ENCODE measurements around the gene BCAP31. TPM values are rescaled to one million over a fixed set of nuclear protein-coding genes. Genes with fewer than 3 reads are reported as not detected.

The BCAP31 gene
- total RNA-seq, 1 donor from 2014 or later: 118 TPM

DNA sequence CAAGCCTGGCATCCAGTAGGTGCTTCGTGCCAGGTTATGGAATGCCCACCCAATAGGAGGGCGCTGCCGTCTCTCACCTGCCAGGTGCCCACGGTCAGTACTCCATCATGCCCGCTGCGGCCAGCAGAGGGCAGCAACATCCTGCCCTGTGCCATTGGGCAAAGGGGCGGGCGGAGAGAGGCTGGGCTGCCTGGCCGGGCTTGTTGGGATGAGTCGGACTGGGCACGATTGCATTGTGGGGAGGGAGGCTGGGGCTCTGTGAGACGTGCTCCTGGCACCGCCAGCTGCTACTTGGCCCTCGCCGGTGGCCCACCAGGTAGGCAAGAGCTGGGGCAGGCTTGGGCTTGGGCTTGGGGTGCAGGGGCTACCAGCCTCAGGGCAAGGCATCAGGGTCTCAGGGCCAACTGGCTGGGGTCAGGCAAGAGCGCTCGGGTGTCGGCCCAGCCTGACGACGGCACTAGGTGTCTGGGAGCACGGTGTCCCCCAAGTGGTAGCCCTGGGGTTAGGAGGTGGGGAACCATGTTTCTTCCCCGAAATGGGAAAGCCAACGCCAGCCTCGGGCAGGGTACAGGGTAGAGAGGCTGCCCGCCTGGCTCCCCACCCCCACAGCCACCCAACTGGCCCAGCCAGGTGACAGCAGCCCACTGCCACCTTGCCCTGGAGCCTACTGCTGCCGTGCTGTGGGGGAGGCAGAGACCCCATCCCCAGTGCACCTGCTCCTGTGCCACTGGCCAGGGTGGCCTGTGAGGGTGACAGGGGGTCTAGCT, 40.0 kb upstream of the BCAP31 start, which contains the start of gene PLXNB3:
Gene PLXNB3, plus strand, starts transcription at position 261 of the 767 bp plus-strand sequence. CDS start 1,287 bp downstream, outside the sequence.
- Mint-ChIP-seq H3K27ac (no peak within 1 kb of the TSS), H3K27me3 (ENCODE audit: low read depth) (no peaks in the 10 kb centered on the region), H3K4me3 (peak within 1 kb of the TSS; percentile 26), H3K4me1 (peaks cover 10% of the 10 kb centered on the region), H3K9me3 (no peaks in the 10 kb centered on the region), H3K36me3 (no peaks in the 10 kb centered on the region)
- TF ChIP-seq, protein P1, sequence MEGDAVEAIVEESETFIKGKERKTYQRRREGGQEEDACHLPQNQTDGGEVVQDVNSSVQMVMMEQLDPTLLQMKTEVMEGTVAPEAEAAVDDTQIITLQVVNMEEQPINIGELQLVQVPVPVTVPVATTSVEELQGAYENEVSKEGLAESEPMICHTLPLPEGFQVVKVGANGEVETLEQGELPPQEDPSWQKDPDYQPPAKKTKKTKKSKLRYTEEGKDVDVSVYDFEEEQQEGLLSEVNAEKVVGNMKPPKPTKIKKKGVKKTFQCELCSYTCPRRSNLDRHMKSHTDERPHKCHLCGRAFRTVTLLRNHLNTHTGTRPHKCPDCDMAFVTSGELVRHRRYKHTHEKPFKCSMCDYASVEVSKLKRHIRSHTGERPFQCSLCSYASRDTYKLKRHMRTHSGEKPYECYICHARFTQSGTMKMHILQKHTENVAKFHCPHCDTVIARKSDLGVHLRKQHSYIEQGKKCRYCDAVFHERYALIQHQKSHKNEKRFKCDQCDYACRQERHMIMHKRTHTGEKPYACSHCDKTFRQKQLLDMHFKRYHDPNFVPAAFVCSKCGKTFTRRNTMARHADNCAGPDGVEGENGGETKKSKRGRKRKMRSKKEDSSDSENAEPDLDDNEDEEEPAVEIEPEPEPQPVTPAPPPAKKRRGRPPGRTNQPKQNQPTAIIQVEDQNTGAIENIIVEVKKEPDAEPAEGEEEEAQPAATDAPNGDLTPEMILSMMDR (IDR thresholded peaks at IDR 0.05; ENCODE audit: unreplicated experiment): peak; percentile 72
- peak; percentile 40 to 75 for DNase-seq (ENCODE audit: low spot score in 2 of 2, unreplicated experiment in 2 of 2)

DNA sequence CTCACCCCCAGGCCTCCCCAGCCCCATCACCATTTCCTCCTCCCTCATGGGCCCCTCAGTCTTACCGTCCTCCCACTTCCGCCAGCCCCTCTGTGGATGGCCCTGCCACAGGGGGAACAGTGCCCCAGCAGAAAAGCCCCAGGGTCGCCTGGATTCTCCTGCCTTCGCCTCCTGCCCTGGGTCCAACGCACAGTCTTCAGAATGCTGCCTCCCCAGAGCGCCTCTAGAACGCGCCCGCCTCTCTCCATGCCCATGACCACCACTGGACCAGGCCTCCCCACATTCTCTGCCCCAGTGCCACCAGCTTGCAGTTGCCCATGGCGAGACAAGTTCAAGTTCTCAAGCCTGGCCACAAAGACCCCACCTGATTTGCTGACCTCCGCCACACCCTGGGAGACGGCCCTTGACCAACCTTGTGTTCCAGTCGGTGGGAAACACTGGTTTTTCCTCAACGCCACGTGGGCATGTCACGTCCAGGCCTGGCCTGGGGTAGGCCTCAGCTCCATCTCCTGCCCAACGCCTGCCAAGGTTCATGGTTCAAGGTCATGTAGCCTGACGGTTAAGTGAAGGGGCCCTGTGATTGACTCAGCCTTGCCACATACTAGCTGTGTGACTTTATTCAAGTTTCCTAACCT, 39.2 kb upstream of the BCAP31 start:
- peaks cover 10% of the 10 kb centered on the region for H3K4me1 Mint-ChIP-seq
- no peak overlapping the region for H3K4me3 Mint-ChIP-seq

GRCh38 chrX:153762626-153763173, 38.5 kb upstream of the BCAP31 start:
- Mint-ChIP-seq H3K4me3 (no peak overlapping the region), H3K36me3 (no peaks in the 10 kb centered on the region), H3K27ac (no peak overlapping the region), H3K4me1 (peaks cover 10% of the 10 kb centered on the region), H3K27me3 (ENCODE audit: low read depth) (no peaks in the 10 kb centered on the region), H3K9me3 (no peaks in the 10 kb centered on the region)
- TF ChIP-seq, protein P1 (IDR thresholded peaks at IDR 0.05; ENCODE audit: unreplicated experiment): no peak
- no peak for DNase-seq (ENCODE audit: low spot score in 2 of 2, unreplicated experiment in 2 of 2)

More for the DNA sequence above, 39.2 kb upstream of the BCAP31 start:
- H3K27ac Mint-ChIP-seq: no peak overlapping the region
- no peaks in the 10 kb centered on the region for H3K36me3 Mint-ChIP-seq
- H3K27me3 Mint-ChIP-seq (ENCODE audit: low read depth): no peaks in the 10 kb centered on the region
- TF ChIP-seq, protein P1 (IDR thresholded peaks at IDR 0.05; ENCODE audit: unreplicated experiment): no peak
- no peak for DNase-seq (ENCODE audit: low spot score in 2 of 2, unreplicated experiment in 2 of 2)
- H3K9me3 Mint-ChIP-seq: no peaks in the 10 kb centered on the region

DNA sequence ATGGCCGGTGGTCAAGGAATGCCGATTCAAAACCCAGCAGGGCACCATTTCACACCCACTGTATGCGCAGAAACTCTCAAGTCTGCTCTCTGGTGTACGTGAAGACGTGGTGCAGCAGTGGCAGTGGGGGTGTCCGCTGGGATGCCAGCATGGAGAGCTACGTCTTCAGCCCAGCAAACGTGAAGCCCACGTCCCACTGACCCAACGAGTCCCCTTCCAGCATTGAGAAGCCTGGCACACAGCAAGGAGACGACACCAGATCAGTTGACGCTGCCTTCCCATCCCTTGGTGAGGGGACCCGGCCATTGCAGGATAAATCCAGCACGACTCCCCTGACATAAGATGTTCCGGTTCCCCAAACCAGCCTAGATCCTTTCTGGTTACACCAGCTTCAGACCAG, 37.7 kb upstream of the BCAP31 start:
- H3K36me3 Mint-ChIP-seq: no peaks in the 10 kb centered on the region
- H3K9me3 Mint-ChIP-seq: no peaks in the 10 kb centered on the region
- H3K4me3 Mint-ChIP-seq: no peak overlapping the region
- H3K4me1 Mint-ChIP-seq: peaks cover 10% of the 10 kb centered on the region
- no peak for DNase-seq (ENCODE audit: low spot score in 2 of 2, unreplicated experiment in 2 of 2)
- TF ChIP-seq, protein P1 (IDR thresholded peaks at IDR 0.05; ENCODE audit: unreplicated experiment): no peak
- H3K27me3 Mint-ChIP-seq (ENCODE audit: low read depth): no peaks in the 10 kb centered on the region
- no peak overlapping the region for H3K27ac Mint-ChIP-seq

GRCh38 chrX:153755136-153755535, 30.9 kb upstream of the BCAP31 start:
- no peaks in the 10 kb centered on the region for H3K4me1 Mint-ChIP-seq
- no peak for DNase-seq (ENCODE audit: low spot score in 2 of 2, unreplicated experiment in 2 of 2)
- no peaks in the 10 kb centered on the region for H3K27me3 Mint-ChIP-seq (ENCODE audit: low read depth)
- no peak overlapping the region for H3K4me3 Mint-ChIP-seq
- H3K36me3 Mint-ChIP-seq: peaks cover 6% of the 10 kb centered on the region
- H3K9me3 Mint-ChIP-seq: peaks cover 19% of the 10 kb centered on the region
- TF ChIP-seq, protein P1 (IDR thresholded peaks at IDR 0.05; ENCODE audit: unreplicated experiment): no peak
- no peak overlapping the region for H3K27ac Mint-ChIP-seq
